ENCODE measurements around the gene TNNI3K.

TNNI3K gene

GRCh38 chr1:74314438-74314837 is 79.3 kb downstream of the TNNI3K start:
- ATAC-seq (no peak), DNase-seq (no peak)

GRCh38 chr1:74316302-74316701 is 81.1 kb downstream of the TNNI3K start:
- DNase-seq: no peak
- no peak for ATAC-seq

GRCh38 chr1:74317663-74318062 is 82.5 kb downstream of the TNNI3K start:
- ATAC-seq: no peak
- DNase-seq: no peak

- DNase-seq: no peak
Measured at GRCh38 chr1:74323937-74324473, 88.8 kb downstream of the TNNI3K start.

GRCh38 chr1:74324684-74325448 is 89.7 kb downstream of the TNNI3K start:
- no peak for DNase-seq
- ATAC-seq: no peak

More at GRCh38 chr1:74323937-74324473, 88.8 kb downstream of the TNNI3K start:
- ATAC-seq: no peak

- ATAC-seq (no peak), DNase-seq (no peak)
Measured at GRCh38 chr1:74328851-74329250, 93.7 kb downstream of the TNNI3K start.

GRCh38 chr1:74333244-74333643 is 98.1 kb downstream of the TNNI3K start:
- ATAC-seq (no peak), DNase-seq (no peak)

GRCh38 chr1:74334147-74334546 is 99.0 kb downstream of the TNNI3K start:
- ATAC-seq (no peak), DNase-seq (no peak)

- ATAC-seq (no peak), DNase-seq (no peak)
Measured at GRCh38 chr1:74340656-74341055, 105.5 kb downstream of the TNNI3K start.

GRCh38 chr1:74341702-74342339 is 106.6 kb downstream of the TNNI3K start:
- ATAC-seq: no peak

GRCh38 chr1:74343216-74343615 is 108.0 kb downstream of the TNNI3K start:
- ATAC-seq: no peak
- no peak for DNase-seq

More at GRCh38 chr1:74341702-74342339, 106.6 kb downstream of the TNNI3K start:
- no peak for DNase-seq

- DNase-seq (no peak), ATAC-seq (no peak)
Measured at GRCh38 chr1:74344387-74344786, 109.2 kb downstream of the TNNI3K start.

GRCh38 chr1:74356493-74356892 is 121.3 kb downstream of the TNNI3K start:
- ATAC-seq (no peak), DNase-seq (no peak)

- ATAC-seq (no peak), DNase-seq (no peak)
Measured at GRCh38 chr1:74357150-74357549, 122.0 kb downstream of the TNNI3K start.

- DNase-seq (no peak), ATAC-seq (no peak)
Measured at GRCh38 chr1:74357756-74358155, 122.6 kb downstream of the TNNI3K start.

- ATAC-seq (no peak), DNase-seq (no peak)
Measured at GRCh38 chr1:74362691-74363090, 127.5 kb downstream of the TNNI3K start.

GRCh38 chr1:74363220-74363619 is 128.0 kb downstream of the TNNI3K start:
- DNase-seq: no peak
- no peak for ATAC-seq

- ATAC-seq: no peak
Measured at GRCh38 chr1:74367175-74367813, 132.1 kb downstream of the TNNI3K start.

GRCh38 chr1:74368335-74368734 is 133.1 kb downstream of the TNNI3K start:
- DNase-seq (no peak), ATAC-seq (no peak)

More at GRCh38 chr1:74367175-74367813, 132.1 kb downstream of the TNNI3K start:
- DNase-seq: no peak

- no peak for ATAC-seq
Measured at GRCh38 chr1:74375376-74375775, 140.2 kb downstream of the TNNI3K start.

GRCh38 chr1:74380252-74380651 is 145.1 kb downstream of the TNNI3K start:
- ATAC-seq: no peak
- no peak for DNase-seq

More at GRCh38 chr1:74375376-74375775, 140.2 kb downstream of the TNNI3K start:
- DNase-seq: no peak

- DNase-seq (no peak), ATAC-seq (no peak)
Measured at GRCh38 chr1:74388855-74389254, 153.7 kb downstream of the TNNI3K start.

- no peak for ATAC-seq
- DNase-seq: no peak
Measured at GRCh38 chr1:74392186-74392585, 157.0 kb downstream of the TNNI3K start.
